HS-27A (cell line): ENCODE measurements around the gene ARFGEF3.
"Not testable (repeated sequence)": the region's sequence is repeated elsewhere in the genome, so short reads cannot be mapped to it uniquely, and the experiment has no call there.

Source experiments
- DNase-seq: peaks from one replicate; pipeline ENCODE4 v3.0.0-alpha.2; 2012; ENCODE audit warnings: low read depth, missing footprints

Gene ARFGEF3

DNA sequence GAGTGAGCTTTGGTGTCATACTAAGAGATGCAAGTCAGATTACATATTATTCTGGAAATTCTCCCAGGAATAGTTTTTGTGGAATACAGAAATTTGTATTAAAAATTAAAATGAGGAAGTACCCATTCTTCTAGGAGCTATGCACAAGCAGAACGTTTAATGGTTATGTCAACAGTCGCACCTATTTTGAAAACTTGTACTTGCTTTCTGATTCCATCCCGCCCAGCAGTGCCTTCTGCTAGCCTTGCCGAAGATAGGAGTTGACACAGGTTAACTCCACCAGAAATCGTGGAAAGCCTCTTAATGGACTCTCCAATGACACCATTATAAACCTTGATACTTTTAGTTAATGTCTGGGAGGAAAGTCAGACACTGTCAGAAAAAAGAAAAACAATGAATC is 49.9 kb downstream of the ARFGEF3 start:
- DNase-seq: no peak

DNA sequence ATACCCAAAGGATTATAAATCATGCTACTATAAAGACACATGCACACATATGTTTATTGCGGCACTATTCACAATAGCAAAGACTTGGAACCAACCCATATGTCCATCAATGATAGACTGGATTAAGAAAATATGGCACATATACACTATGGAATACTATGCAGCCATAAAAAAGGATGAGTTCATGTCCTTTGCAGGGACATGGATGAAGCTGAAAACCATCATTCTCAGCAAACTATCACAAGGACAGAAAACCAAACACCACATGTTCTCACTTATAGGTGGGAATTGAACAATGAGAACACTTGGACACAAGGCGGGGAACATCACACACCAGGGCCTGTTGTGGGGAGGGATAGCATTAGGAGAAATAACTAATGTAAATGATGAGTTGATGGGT is 50.8 kb downstream of the ARFGEF3 start:
- DNase-seq: not testable (repeated sequence)

DNA sequence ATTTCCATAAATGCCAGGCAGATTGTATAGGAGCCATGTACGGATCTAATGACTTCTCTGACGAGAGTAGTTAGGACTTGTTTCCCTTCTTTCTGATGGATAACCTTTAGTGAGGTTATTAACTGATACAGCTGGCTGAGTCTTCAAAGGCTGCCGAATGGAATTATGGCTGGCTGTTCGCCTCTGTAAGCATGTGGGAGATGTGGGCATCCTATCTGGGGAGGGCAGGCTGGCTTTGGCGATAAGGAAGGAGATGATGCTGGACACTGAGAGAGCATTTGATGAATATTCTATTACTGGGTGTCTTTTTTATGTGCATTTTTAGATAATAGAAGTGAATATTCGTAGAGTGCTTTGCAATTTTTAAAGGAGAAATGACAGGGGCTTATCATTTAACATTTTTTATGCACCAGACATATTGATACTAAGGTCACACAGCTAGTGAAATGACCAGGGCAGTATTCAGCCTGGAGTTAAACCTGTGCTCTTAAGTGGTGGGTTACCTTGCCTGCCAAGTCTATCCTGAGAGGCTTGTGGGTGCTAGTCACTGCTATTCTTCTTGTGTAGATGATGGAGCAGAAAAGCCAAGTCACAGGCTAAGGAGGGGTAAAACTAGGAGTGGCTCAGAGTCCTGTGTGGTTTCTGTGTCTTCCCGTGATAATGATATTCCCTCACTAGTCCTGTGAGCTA is 53.5 kb downstream of the ARFGEF3 start:
- DNase-seq: no peak

DNA sequence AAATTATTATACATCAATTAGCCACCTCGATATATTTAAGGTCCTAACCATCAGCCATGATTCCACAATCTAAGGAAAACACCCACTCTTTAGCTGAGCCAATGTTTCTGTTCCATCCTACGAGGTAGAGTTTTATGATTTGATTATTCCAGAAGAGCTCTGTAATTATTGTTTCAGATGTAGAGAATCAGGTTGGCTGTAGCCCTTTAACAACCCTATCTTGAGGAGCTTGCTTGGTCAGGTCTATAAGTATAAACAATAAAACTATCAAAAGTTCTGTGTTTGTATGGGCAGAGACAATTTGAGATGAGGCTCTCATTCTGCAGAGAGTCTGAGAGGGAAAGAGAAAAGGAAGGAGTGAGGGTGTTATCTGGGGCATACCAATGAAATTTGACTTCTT is 56.7 kb downstream of the ARFGEF3 start, which contains the start of gene PBOV1:
Gene PBOV1 (minus strand): TSS at position 43 of the 400 bp plus-strand sequence. CDS start 96 bp downstream, outside the sequence.
- no peak for DNase-seq

DNA sequence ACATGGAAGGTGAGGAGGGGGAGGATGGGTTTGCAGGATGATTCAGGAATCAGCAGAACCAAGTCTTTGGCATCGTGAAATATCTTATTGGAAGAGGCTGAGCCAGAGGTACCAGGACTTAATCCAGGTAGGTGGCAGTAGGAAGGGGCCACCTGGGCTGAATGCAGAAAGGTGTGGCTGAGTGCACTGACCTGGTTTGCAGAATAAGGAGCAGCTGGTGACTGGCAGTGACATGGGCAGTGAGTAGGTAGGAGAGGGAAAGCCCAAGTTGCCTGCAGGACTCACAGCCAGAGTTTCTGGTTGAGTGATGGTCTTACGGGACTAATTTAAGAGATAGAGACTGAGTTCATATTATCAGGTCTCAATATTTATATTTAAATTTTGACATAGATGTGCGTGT is 57.7 kb downstream of the ARFGEF3 start:
- no peak for DNase-seq

DNA sequence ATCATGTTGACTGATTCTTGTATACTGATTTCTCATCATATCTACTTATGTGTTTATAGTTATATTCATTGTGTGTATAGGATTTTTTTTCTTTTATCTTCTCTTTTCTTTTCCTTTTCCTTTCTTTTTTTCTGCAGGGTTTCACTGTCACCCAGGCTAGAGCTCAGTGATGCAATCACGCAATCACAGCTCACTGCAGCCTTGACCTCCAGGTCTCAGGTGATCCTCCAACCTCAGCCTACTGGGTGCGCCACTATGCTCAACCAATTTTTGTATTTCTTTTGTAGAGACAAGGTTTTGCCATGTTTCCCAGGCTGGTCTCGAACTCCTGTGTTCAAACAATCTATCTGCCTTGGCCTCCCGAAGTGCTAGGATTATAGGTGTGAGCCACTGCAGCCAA is 58.2 kb downstream of the ARFGEF3 start:
- DNase-seq: no peak

DNA sequence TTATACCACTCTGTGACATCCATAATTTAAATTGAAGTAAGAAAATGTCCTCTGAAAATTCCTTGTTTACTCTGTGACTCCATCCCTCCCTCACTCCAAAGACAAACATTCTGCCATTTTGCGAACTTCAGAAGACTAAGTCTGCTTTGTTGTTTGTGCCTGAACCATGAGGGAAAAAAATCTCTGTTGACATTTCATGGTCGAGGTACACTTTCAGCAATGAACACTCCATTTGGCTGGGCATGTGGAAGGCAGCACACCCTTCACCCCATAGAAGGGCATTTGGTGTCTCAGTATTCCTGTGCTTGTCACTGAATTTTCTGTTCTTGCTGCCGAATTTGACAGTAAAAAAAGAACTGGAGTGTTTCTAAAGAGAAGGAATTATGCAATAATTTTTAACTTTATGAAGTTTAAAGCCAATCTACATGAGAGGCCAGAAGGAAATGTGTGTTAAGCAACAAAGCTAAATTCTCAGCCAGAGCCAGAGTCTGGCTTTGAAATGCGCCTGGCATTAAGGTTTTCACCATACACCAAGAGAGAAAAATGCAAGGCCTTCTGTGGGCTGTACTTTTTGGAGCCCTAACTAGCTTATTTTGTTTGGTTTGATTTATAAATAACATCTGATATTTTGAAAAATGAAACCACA is 61.3 kb downstream of the ARFGEF3 start:
- DNase-seq: no peak

DNA sequence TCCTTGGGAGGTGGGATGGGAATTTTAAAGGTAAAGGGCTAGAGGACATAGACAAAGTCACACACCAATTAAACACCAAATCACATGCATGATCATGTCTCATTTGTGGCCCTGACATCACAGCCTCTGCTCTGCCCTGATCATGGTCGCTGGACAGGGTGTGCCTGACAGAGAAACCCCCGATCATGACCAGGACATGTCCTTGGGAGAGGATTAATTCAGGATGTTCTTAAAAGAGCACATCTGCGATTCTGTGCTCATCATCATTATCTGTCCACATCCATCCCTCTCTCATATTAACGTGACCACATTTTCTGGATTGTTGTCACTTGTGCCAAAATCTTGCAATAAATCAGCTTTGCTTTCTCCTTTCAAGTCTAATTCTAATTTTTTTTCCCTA is 64.2 kb downstream of the ARFGEF3 start:
- DNase-seq: no peak

DNA sequence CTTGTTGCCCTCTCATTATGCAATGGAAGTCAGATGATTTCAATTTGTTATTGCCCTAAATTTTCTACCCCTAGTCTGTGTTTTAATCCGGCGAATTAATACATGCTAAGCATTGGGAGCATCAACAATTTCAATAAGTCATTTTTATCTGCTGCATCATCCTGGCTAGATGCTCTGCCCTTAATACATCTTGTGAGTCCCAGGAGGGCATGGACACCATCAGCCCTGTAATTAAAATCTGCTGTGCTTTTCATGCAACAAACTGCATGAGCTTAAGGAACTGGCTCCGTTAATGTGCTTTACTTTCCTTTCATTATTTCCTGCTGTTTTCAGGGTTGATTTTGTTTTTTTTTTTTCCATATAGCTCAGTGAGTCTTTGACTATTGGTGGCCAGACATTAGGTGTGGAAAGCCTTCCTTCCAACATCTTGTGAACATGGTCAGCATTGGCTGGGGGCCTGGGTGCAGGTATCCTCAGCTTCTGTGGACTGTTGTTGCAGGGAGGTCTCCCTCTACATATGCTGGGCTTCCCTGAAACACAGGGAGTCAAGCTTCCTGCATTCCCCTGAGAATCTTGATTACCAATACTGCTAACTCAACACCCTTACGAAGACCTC is 65.1 kb downstream of the ARFGEF3 start:
- DNase-seq: no peak

DNA sequence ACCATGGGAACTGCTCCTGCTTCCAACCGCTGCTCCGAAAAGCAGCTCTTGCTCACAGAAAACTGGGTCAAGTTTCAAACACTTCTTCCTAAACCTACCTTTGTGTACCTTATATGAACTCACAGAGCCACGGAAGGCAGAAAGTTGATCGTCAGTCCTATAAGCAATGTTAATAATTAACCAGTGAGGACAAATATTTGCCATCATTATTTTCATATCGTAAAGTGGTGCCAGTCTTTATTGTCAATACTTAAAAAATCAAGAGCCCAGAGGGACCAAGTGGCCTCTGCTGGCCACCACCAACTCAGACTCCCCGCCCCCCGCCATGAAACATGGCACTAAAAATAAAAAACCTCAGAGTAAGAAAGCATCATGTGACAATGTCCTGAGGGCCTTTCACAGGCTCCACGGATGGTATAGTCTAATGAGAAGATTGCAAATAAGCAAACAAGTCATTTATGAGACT is 65.6 kb downstream of the ARFGEF3 start:
- DNase-seq: no peak

DNA sequence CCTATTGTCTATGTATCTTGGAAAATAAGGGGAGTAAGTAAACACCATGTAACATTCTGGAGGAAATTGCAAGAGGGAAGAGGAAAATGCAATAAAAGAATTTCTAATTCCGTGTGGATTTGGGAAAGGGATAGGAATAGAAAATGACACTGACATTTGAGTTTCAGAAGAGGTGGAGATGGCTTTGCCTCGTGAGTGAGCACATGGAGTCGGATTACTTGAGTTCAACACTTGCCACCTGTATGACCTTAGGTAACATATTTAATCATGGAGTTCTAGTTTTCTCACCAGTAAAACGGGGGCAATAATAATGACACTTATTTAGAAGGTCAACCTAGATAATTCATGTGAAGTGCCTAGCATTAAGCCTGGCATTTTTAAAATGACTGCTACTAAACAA is 67.3 kb downstream of the ARFGEF3 start:
- DNase-seq: no peak

DNA sequence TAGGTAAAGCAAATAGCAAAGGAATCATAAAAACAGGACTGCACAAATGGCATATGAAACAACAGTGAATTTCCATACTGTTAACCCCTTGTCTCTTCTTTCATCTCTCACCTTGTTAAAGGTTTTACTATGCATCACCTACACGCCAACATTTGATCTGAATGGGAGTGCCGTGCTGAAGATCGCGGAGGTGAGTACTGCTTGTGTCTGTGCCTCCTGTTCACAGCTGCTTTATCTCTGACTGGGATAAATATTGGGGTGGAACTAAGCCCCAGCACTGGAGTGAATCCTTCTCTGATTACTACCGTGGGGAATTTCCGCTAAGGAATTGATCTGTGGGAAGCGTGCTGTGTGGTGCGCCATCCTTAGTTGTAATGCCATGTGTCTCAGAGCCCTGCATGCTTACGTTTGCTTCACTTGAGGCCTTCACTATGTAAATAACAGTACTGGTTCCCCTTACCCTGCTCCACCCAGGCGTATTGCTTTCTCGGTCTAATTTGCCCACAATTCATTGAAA is 68.0 kb downstream of the ARFGEF3 start:
- no peak for DNase-seq

DNA sequence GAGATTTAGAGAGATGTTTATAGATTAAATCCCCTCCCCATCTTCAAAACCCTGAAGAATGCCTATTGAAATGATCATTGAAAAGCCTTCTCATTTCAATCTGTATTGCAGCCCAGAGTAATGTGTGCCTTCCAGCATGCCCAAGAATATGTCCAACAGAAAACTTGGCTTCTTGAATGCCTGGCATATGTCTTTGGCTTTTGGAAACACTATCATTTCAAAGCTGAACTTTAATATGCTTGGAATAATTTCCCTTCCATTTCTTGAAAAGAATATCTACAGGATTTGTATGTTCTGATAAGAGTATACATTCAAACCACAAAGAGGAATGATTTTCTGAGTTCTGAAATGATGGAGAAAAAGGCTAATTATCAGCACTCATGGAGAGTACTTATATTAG is 68.5 kb downstream of the ARFGEF3 start:
- DNase-seq: no peak

DNA sequence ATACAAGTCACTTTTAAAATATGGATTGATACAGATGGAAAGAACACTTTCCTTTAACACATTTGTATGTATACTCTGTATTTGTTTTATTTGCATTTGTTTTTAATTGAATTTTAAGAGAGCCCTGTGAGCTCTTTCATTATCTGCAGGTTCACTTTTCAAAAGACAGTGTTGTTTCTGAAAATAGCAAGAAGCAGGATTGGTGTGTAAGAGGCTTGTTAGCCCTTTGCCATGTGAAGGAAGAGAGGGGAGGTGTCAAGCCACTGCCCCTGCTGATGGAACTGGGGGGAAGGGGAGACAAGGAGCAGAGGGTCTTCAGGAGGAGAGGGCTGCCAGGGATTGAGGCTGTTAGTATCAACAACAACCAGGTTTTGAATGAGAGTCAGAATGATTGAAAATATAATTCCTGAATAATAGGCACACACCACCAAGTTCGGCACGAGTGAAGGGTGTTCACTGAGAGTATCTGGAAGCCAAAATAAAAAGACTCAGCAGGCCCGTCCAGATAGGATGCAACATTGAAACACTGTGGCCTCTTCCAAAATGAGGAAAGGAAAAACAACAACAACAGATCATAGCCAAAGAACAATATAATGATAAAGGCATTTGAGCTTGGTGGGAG is 69.1 kb downstream of the ARFGEF3 start:
- no peak for DNase-seq

DNA sequence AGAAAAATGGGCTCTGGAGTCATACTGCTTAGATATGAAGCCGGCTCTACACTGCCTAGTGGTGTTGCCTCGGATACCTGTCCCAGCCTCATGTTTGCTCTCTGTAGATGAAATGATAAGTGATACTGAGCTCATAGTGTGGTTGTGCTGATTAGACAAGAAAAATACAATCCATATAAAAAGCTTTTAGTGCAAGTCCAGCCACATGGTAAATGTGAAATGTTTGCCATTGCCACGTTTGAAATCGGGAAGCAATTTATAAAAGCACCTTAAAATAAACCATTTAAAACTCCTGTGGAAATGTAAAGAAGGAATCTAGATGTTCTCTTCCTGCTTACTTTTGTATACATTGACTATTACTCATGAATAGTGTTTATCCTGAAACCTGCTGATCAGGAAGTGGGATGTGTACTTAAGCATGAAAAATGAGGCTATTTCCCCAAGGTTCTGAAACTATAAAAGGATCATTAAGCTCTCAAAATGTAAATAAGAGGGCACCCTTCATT is 69.7 kb downstream of the ARFGEF3 start:
- no peak for DNase-seq

DNA sequence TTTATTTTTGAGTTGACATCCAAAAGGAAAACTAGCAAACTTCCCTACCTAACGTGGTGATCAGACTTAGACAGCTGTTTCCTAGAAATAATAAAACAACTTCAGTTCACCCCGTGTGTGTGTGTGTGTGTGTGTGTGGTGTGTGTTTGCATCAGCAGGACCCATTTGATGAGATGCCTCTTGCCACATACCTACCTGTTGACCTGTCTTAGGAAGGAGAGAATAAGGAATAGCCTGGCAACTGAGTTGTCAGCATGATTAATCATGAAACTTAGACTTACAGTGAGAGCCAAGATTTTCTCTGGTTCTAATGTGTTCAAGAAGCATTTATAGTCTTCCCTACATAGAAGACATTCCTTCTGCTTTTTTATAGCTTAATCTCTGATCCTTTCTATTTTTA is 72.6 kb downstream of the ARFGEF3 start:
- DNase-seq: no peak

DNA sequence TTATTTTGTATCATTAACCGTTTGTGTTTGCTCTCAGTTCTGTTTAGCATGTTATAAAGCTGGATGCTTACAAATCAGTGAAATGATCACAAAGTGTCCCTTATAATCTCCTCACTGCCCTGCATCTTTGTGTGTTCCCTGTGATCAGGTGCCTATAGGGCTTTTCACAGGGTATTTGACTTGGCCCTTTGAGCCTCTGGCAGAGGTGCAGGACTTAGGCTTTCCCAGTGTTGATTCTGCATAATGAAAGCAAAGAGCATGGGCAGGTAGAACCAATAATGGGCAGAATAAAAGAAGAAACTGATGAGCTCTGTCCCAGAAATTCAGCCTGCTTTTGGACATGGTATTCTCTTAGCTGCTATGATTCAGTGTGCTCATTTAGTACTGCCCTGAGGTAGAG is 73.5 kb downstream of the ARFGEF3 start:
- DNase-seq: no peak

DNA sequence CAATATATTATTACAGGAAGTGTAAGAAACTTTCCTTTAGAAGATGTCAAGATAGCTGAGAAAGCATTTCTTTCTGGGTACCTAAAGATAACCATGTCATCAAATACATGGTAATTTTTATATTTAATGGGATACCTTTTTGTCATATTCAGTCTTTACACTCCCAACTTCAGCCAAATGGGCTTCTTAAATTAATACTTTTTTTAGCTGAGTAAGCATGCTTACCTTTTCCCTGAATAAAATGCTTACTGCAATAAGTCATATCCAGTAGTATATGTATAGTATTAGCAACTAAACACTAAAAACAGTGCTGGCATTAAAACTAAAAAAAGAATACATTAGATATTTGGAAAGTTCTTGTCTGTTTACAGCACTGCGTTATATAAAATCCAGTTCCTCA is 74.0 kb downstream of the ARFGEF3 start:
- DNase-seq: no peak

DNA sequence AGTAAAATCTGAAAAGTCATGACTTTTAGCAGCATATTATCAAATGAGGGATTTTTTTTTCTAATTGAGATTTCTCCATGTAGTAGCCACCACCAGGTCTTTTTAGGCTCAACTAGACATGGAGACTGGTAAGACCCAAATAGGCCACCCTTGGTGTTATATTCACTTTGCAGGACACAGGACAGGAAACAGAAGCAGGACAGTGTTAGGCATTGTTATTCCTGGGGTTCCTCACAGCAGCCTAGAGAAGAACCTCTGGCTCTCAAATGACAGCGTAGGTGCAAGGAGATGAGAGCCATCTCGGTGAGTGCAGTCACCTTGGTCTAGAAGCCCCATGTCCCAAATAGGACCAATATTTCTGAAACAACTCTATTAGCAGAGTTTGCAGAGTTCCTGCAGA is 75.7 kb downstream of the ARFGEF3 start:
- DNase-seq: no peak

DNA sequence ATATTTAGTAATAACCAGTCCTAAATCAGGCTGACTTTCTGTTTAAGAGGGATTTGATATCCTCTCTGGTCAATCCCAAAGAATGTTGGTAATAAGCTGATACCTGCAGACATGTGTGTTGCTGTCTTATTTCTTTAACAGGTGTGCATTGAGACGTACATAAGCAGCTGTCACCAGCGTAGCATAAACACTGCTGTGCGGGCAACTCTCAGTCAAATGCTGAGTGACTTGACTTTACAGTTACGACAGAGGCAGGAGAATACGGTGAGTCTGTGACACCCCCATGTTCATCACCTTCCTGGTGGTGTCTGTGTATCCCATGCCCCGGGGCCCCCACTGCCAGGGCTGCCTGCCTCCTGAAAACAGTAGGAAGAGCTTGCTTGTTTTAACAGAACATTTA is 76.6 kb downstream of the ARFGEF3 start:
- DNase-seq: no peak

DNA sequence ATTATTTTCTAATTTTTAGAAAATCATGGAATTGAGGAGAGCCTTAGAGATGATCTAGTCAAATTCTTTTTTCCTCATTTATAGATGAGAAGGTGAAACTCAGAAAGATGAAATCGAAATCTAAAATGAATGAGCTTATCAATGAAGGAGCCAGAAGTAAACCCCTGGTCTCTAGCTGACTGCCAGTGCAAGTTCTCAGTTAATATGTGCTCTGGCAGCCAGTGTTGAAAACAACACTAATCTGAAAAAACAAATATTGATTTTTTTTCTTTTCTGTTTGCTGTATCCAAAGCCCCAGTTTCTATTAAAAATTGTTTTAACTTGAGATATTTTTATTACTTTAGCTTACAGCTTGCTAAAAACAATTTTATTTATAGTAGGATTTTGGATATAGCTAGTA is 78.0 kb downstream of the ARFGEF3 start:
- DNase-seq: no peak

DNA sequence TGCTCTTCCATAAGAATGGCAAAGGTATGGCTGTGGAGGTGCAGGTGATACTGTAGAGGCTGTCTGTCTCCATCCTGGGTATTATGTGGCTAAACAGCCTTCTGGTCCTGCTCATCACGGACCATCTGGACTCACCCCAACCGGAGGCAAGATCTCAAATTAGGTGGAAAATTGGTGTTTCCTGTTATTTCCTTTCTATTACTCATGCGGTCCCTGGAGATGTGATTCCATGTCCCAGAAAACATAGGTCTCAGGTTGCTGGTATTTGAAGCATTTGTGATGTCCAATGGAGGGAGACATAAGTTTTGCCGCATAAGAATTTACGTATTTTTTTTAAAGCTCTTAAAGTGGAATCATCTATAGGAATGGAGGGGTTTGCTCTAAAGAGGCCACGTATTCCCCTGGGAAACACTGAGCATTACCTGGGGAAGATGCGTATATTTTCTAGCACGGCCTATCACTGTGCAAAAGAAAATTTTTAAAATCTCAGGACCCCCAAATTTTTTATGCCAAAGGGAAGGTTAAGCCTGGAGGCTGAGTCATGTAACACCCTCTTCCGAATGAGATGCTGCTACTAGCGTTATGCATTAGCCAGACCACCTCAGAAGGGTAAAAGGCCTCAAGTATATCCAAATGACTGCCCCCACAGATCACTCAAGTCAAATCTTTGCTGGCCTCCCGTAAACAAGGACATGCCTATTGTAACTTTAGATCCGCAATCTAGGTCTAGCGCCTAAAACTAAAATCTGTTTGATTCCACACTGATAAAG is 78.9 kb downstream of the ARFGEF3 start:
- DNase-seq: peak; percentile 42
